GM12891 (cell line): ENCODE data around the gene PRKAB2.

ENCODE experiments used
- POLR2A ChIP-seq: IDR thresholded peaks from 2 replicates; pipeline ENCODE4 v1.6.1; 2011; ENCODE audit warnings: low read depth, low read length, control low read depth
- POLR2AphosphoS5 ChIP-seq: IDR thresholded peaks from 2 replicates; pipeline ENCODE4 v1.6.1; 2011; ENCODE audit warnings: low read depth, low read length, control low read depth
- POU2F2 ChIP-seq: IDR thresholded peaks from 2 replicates; pipeline ENCODE4 v1.6.1; 2011; ENCODE audit warnings: low read depth, mild to moderate bottlenecking, control low read depth, low read length, moderate library complexity
- SPI1 ChIP-seq: IDR thresholded peaks from 2 replicates; pipeline ENCODE4 v1.6.1; 2011; ENCODE audit warnings: low read depth, low read length, control low read depth
- TAF1 ChIP-seq: IDR thresholded peaks from 2 replicates; pipeline ENCODE4 v1.6.1; 2011; ENCODE audit warnings: low read depth, low read length, control low read depth

DNA sequence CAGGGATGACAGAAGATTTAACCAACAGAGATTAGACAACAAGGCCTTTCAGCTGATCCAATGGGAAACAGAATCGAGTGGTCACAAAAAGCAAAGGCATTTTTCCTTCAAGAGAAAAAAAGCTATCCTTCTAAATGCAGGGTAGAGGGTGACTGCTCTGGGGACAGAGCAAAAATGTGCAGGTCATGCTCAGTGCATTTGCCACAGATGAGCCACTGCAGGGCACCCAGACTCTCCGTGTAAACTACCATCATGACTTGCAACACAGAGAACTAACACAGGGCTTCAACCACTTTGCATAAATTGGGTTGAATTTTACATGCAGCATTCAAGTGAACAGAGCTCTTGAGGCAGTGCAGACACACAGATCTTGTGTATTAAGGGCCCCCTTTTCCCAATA, 56.8 kb downstream of the PRKAB2 start:
- TF ChIP-seq POLR2A (no peak), POLR2AphosphoS5 (no peak), TAF1 (no peak), POU2F2 (no peak), SPI1 (no peak)
